ENCODE data around the gene MTURN. TPM values are rescaled to one million over a fixed set of nuclear protein-coding genes. Genes with fewer than 3 reads are reported as not detected.

Gene MTURN
- total RNA-seq, 2 donors from 2014 or later, result 19.8 to 34.5 TPM

- no peaks in the 10 kb centered on the region for H3K36me3 ChIP-seq (replicated peaks in 1 of 2; ENCODE audit: insufficient read depth in 1 of 2, low read depth in 2 of 2)
- no peaks in the 10 kb centered on the region for H3K9me3 ChIP-seq
- TF ChIP-seq POLR2A (IDR thresholded peaks at IDR 0.05) (no peak), CTCF (IDR thresholded peaks at IDR 0.05) (no peak)
- 75 to 89% methylated on average over 2 to 3 of the region's 3 CpGs for WGBS, 2 donors
- H3K4me3 ChIP-seq, result no peak overlapping the region
- no peak for DNase-seq
- no peak for ATAC-seq
- no peak overlapping the region for H3K27ac ChIP-seq
- intact Hi-C loops (cut with DNase I), result no loop called here
- no peaks in the 10 kb centered on the region for H3K27me3 ChIP-seq
- H3K4me1 ChIP-seq, result no peaks in the 10 kb centered on the region
Measured at GRCh38 chr7:30199271-30199670, 64.5 kb downstream of the MTURN start.

- DNase-seq, result no peak
- no peak for ATAC-seq
- WGBS, 2 donors, result 67 to 68% methylated on average over 2 of the region's 2 CpGs
Measured at GRCh38 chr7:30200591-30200990, 65.8 kb downstream of the MTURN start.

GRCh38 chr7:30201161-30201666 lies 66.4 kb downstream of the MTURN start:
- ATAC-seq, result peak; percentile 52
- no peak overlapping the region for H3K27ac ChIP-seq
- no peaks in the 10 kb centered on the region for H3K36me3 ChIP-seq (replicated peaks in 1 of 2; ENCODE audit: insufficient read depth in 1 of 2, low read depth in 2 of 2)
- H3K4me1 ChIP-seq, result no peaks in the 10 kb centered on the region
- no peaks in the 10 kb centered on the region for H3K27me3 ChIP-seq
- no peak overlapping the region for H3K4me3 ChIP-seq
- intact Hi-C loops (cut with DNase I), result no loop called here
- TF ChIP-seq POLR2A (IDR thresholded peaks at IDR 0.05) (no peak), CTCF (IDR thresholded peaks at IDR 0.05) (no peak)
- no peaks in the 10 kb centered on the region for H3K9me3 ChIP-seq
- 72 to 84% methylated on average over 5 of the region's 5 CpGs for WGBS, 2 donors
- DNase-seq, result no peak

More at GRCh38 chr7:30200591-30200990, 65.8 kb downstream of the MTURN start:
- H3K4me3 ChIP-seq, result no peak overlapping the region
- intact Hi-C loops (cut with DNase I), result no loop called here
- no peaks in the 10 kb centered on the region for H3K27me3 ChIP-seq
- no peaks in the 10 kb centered on the region for H3K36me3 ChIP-seq (replicated peaks in 1 of 2; ENCODE audit: insufficient read depth in 1 of 2, low read depth in 2 of 2)
- no peaks in the 10 kb centered on the region for H3K9me3 ChIP-seq
- TF ChIP-seq POLR2A (IDR thresholded peaks at IDR 0.05), result no peak
- TF ChIP-seq CTCF (IDR thresholded peaks at IDR 0.05), result no peak
- H3K27ac ChIP-seq, result no peak overlapping the region
- no peaks in the 10 kb centered on the region for H3K4me1 ChIP-seq

- WGBS, 2 donors, result 76 to 94% methylated on average over 2 of the region's 2 CpGs
Measured at GRCh38 chr7:30201921-30202320, 67.1 kb downstream of the MTURN start.

More at GRCh38 chr7:30201921-30202320, 67.1 kb downstream of the MTURN start:
- Histone ChIP-seq H3K4me1 (no peaks in the 10 kb centered on the region), H3K36me3 (replicated peaks in 1 of 2; ENCODE audit: insufficient read depth in 1 of 2, low read depth in 2 of 2) (no peaks in the 10 kb centered on the region), H3K27me3 (no peaks in the 10 kb centered on the region), H3K4me3 (no peak overlapping the region), H3K27ac (no peak overlapping the region), H3K9me3 (no peaks in the 10 kb centered on the region)
- no peak for ATAC-seq
- no peak for TF ChIP-seq CTCF (IDR thresholded peaks at IDR 0.05)
- no peak for TF ChIP-seq POLR2A (IDR thresholded peaks at IDR 0.05)
- DNase-seq, result no peak
- intact Hi-C loops (cut with DNase I), result no loop called here
